GM04503 (cell line): ENCODE measurements around the gene GPR52.

ENCODE experiments used
- DNase-seq: peaks from one replicate; pipeline ENCODE4 v3.0.0-alpha.2; 2012; ENCODE audit warnings: low read depth

The GPR52 gene

GRCh38 chr1:174466607-174467006 lies 18.8 kb downstream of the GPR52 start:
- DNase-seq: no peak

- no peak for DNase-seq
Measured at GRCh38 chr1:174469052-174469451, 21.3 kb downstream of the GPR52 start.

GRCh38 chr1:174469687-174470086 lies 21.9 kb downstream of the GPR52 start:
- DNase-seq: no peak

- DNase-seq: no peak
Measured at GRCh38 chr1:174479281-174479680, 31.5 kb downstream of the GPR52 start.

GRCh38 chr1:174480324-174480723 lies 32.6 kb downstream of the GPR52 start:
- DNase-seq: no peak

GRCh38 chr1:174491606-174492005 lies 43.8 kb downstream of the GPR52 start:
- no peak for DNase-seq

- no peak for DNase-seq
Measured at GRCh38 chr1:174497478-174497877, 49.7 kb downstream of the GPR52 start.
